GM18519 (cell line): ENCODE data around the gene MED27.

Experiments
- ATAC-seq: cut with Tn5 transposase; IDR thresholded peaks from one replicate; pipeline ENCODE4 v1.9.1; 2021; ENCODE audit warnings: mild to moderate bottlenecking, moderate library complexity; ENCODE audit not compliant: unreplicated experiment, low FRiP score

MED27 gene

GRCh38 chr9:131889437-131890251, 190.0 kb downstream of the MED27 start:
- no peak for ATAC-seq

DNA sequence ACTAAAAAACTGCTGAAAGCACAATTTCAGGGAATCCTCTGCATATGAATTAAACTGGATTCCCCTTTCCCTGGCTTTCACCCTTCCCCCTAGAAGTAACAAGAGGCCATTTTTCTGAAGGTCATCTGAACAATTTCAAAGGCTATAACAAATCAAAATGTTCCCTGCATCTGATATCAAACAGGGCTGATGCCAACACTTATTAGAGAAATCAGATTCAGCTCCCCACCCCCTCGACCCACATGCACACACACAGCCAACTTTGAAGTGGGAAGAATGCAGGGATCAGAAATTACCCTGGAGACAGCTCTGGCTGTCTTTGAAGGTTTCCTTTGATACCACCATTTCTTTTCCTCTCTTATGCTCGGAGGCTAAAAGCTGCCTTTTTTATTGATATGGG, 190.7 kb downstream of the MED27 start:
- ATAC-seq, result no peak

GRCh38 chr9:131887680-131888079, 192.0 kb downstream of the MED27 start:
- no peak for ATAC-seq

DNA sequence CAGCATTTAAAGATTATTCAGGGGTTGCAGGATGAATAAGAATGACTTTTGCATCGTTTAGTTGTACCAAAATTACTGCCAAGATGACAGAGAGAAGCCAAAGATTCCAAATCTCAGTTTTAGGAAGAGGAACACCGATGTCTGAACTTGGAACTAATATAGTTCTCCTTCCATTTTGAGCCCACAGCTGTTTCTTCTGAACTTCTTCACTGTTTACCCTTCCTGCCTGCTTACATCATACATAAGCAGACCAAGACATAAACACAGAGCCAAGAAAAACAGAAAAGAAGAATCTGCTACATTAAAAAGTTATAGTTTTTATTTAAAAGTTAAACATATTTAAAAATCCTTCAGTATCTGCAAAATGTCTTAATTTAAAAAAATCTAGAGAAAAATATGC, 192.8 kb downstream of the MED27 start:
- ATAC-seq, result no peak

- no peak for ATAC-seq
These were observed 194.5 kb downstream of the MED27 start for GRCh38 chr9:131885144-131885609.

DNA sequence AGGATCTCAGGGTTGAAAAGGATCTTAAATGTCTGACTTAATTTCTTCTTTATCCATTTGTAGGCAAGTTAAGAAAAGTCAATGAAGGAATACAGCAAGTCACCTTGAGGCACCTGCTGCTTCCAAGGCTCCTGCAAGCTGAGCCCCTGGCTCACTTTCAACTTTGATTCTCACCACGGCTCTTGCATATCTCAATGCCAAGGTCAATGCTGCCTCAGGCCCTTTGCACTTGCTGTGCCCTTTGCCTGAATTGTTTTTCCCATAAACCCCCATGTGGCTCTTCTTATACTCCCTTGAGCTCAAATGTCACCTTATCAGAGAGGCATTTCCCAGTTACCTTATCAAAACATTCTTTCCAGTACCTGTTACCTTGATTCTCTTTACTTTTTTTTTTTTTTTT, 195.4 kb downstream of the MED27 start:
- no peak for ATAC-seq

- ATAC-seq, result no peak
These were observed 198.7 kb downstream of the MED27 start for GRCh38 chr9:131880833-131881583.

GRCh38 chr9:131879911-131880290, 199.8 kb downstream of the MED27 start:
- ATAC-seq, result no peak

- no peak for ATAC-seq
These were observed 200.3 kb downstream of the MED27 start for GRCh38 chr9:131879181-131879910.

DNA sequence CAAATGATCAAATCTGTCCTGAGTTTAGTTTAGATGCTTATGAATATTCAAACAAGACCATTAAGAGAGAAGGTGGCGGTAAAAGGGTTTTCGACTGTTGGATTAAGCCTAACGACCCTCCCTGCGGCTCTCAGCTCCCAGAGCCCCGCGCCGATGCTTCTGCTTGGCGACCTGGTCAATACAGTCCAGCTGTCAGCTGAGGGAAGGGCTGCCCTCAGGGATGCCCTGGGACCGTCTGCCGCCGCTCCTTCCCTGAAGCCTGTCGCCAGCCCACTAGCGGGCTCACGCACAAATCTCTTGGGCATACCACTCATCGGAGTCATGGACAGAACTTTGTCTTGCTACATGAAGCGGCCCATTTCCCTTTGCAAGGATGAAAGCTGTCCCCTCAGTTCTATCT, 203.2 kb downstream of the MED27 start:
- ATAC-seq, result no peak

GRCh38 chr9:131875828-131876485, 203.7 kb downstream of the MED27 start:
- no peak for ATAC-seq

DNA sequence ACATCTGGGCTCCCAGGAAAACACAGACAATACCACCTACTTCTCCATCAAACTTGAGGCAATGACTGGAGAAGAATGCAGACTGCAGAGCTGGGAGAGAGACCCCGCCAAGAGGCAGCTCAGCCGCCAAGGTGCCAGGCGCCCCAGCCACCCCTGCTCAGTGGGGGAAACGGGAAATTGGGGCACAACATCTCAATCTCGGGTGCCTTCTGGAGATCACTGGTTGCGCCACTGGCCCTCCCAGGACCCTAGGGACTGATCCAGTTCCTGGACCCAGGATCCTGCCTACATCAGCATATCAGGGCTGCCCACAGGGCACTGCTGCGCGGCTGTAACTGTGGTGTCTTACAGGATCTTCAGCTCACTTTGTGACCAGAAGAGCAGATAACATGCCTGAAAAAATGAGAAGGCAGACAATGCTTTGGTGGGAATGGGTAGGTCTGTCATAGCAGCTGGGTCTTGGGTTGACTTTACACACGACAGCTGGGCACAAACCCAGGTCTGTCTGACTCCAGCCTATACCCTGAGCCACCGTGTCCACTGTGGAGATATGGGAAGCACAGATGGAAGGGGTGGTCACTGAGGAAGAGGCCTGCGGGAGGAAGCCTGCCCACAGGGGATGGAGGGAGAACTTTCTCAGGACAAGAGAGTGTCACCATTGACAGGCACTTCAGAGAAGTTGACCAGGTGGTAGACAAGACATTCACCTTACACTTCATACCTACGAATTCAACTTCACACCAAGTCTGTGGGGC, 204.6 kb downstream of the MED27 start:
- no peak for ATAC-seq

DNA sequence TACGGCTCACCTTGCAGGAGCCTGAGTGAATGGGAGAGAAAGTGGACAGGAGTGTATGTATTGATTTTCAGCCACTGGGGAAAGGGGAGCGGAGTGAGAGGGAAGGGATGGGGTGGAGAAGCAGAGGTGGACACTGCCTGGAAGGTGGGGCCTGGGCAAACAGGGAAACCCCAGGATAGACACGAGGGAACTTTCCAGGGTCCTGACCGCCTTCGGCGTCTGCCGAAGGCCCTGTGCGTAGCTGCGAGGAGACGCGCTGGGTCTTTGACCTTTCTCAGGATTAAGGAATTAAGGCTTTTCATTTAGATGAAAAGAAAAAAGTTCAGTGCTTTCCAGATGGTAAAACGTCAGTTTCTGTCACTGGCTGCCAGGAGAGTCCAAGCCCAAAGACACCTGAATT, 205.2 kb downstream of the MED27 start:
- no peak for ATAC-seq

- no peak for ATAC-seq
These were observed 205.7 kb downstream of the MED27 start for GRCh38 chr9:131873891-131874440.

GRCh38 chr9:131873335-131873734, 206.3 kb downstream of the MED27 start:
- ATAC-seq, result no peak

GRCh38 chr9:131872702-131873101, 207.0 kb downstream of the MED27 start:
- ATAC-seq, result no peak

DNA sequence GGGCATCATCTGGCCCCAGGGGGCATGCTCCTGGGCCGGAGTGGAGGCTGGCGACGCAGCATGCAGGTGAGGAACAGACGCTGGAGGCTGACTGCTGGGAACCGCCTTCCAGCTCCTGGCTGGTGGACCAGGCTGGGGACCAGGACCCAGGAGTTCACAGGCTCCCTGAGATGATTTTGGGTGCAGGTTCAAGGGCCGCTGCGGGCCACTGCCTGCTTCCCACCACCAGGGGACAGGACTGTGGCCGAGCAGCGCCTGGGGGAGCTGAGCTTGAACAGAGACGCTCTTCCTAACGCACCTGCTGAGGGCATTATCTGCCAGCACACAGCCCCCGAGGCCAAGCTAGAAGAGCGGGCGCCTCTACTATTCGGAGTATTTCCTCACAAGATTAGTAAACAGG, 207.7 kb downstream of the MED27 start:
- ATAC-seq, result no peak

- ATAC-seq, result no peak
These were observed 209.5 kb downstream of the MED27 start for GRCh38 chr9:131870156-131870555.

GRCh38 chr9:131869348-131869747, 210.3 kb downstream of the MED27 start:
- no peak for ATAC-seq

DNA sequence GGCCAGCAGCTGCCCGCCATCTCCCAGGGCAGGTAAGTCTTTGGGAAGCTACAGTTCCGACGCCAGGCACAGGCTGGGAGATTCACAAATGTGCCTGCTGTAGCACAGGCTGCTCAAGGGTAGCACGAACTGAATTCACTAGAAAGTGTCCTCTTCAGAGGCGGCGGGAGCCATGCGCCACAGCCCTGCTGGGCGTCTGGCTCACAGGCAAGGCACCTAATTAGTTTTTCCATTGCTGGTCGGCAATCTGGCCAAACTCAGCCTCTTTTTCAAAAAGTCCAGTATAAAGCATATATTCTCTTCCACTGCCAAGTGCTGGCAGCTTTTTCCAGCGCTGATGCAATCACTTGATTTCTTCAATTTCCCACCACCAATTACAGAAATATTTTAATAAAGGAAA, 210.9 kb downstream of the MED27 start:
- no peak for ATAC-seq
